PC-9 (cell line): ENCODE data around the gene DNMT3B. TPM values are rescaled to one million over a fixed set of nuclear protein-coding genes. Genes with fewer than 3 reads are reported as not detected.

Experiments
- BruUV-seq: library from RNA; stranded (reverse); fragments of 400-500 nt; replicated peaks from 2 replicates; lab custom pipeline; 2021; lab: Mats Ljungman, UMichigan
- CTCF ChIA-PET: fragments of 300-600 bp; sonication (Branson Sonifier 250); formaldehyde crosslinking; loops from one replicate; lab custom pipeline; 2022; ENCODE audit warnings: antibody characterized with exemption; lab: Charles Lee
- POLR2A ChIA-PET: fragments of 300-600 bp; sonication (Branson Sonifier 250); formaldehyde crosslinking; loops from one replicate; lab custom pipeline; 2022; ENCODE audit warnings: antibody characterized with exemption; ENCODE audit not compliant: unreplicated experiment; lab: Charles Lee
- DNase-seq, 2 experiments: peaks; one replicate each; pipeline versions ENCODE4 v3.0.0 to v3.0.0-alpha.2; 2015 to 2022; ENCODE audit warnings: mixed read lengths in 1 of 2
- H2AFZ ChIP-seq: fragments of 200-600 bp; sonication (generic); 2 replicates; pipeline ENCODE4 v1.8.1; 2017; ENCODE audit warnings: antibody characterized with exemption
- H3F3A ChIP-seq: fragments of 200-600 bp; sonication (generic); 2 replicates; pipeline ENCODE4 v1.8.1; 2017; ENCODE audit warnings: antibody characterized with exemption, mild to moderate bottlenecking, low read depth; ENCODE audit not compliant: insufficient read depth
- H3K27ac ChIP-seq: fragments of 200-600 bp; sonication (generic); 2 replicates; pipeline ENCODE4 v1.6.1; 2016; ENCODE audit warnings: mixed run types
- H3K27me3 ChIP-seq: fragments of 200-600 bp; sonication (generic); 2 replicates; pipeline ENCODE4 v1.6.1; 2016; ENCODE audit warnings: low read depth, mixed run types; ENCODE audit not compliant: insufficient read depth
- H3K36me3 ChIP-seq: fragments of 200-600 bp; sonication (generic); 2 replicates; pipeline ENCODE4 v1.6.1; 2016; ENCODE audit warnings: low read depth, mixed run types
- H3K4me1 ChIP-seq: fragments of 200-600 bp; sonication (generic); replicated peaks from 2 replicates; pipeline ENCODE4 v1.6.1; 2016; ENCODE audit warnings: mixed run types; ENCODE audit not compliant: insufficient read depth
- H3K4me2 ChIP-seq: fragments of 200-600 bp; sonication (generic); 2 replicates; pipeline ENCODE4 v1.6.1; 2017; ENCODE audit warnings: mixed run types
- H3K4me3 ChIP-seq: fragments of 200-600 bp; sonication (generic); 2 replicates; pipeline ENCODE4 v1.6.1; 2016; ENCODE audit warnings: mixed run types
- H3K79me2 ChIP-seq: fragments of 200-600 bp; sonication (generic); 2 replicates; pipeline ENCODE4 v1.6.1; 2017; ENCODE audit warnings: low read depth, mixed run types
- H3K9me2 ChIP-seq: fragments of 200-600 bp; sonication (generic); 2 replicates; pipeline ENCODE4 v1.8.1; 2017; ENCODE audit warnings: mild to moderate bottlenecking; ENCODE audit not compliant: insufficient read depth
- H3K9me3 ChIP-seq: fragments of 200-600 bp; sonication (generic); 2 replicates; pipeline ENCODE4 v1.8.1; 2016; ENCODE audit warnings: low read depth; ENCODE audit not compliant: insufficient read depth
- H4K20me1 ChIP-seq: fragments of 200-600 bp; sonication (generic); 2 replicates; pipeline ENCODE4 v1.8.1; 2017; ENCODE audit not compliant: insufficient read depth
- CTCF ChIP-seq: fragments of 200-600 bp; sonication (generic); conservative IDR thresholded peaks from 2 replicates; pipeline ENCODE4 v1.6.1; 2017; ENCODE audit warnings: mixed run types, antibody characterized with exemption, mild to moderate bottlenecking, moderate library complexity
- EZH2 ChIP-seq: fragments of 200-600 bp; sonication (generic); IDR thresholded peaks from 2 replicates; pipeline ENCODE4 v1.8.0; 2017; ENCODE audit warnings: antibody characterized with exemption, low read depth
- intact Hi-C: fragments of 100-400 bp; cut with micrococcal nuclease; formaldehyde crosslinking; loops from one replicate; pipeline ENCODE4 v1.10.0; 2022; ENCODE audit not compliant: unreplicated experiment
- total RNA-seq: library from RNA; stranded (reverse); gene quantifications from 2 replicates; pipeline ENCODE4 v1.2.3, GENCODE V29; 2021

DNMT3B gene
- total RNA-seq, 1 experiment from 2014 or later = 8.0 TPM

GRCh38 chr20:32751702-32752457 is 10.3 kb upstream of the DNMT3B start:
- intact Hi-C loops = no loop called here
- Histone ChIP-seq H3K9me2 (no peaks in the 10 kb centered on the region), H3K27me3 (no peaks in the 10 kb centered on the region), H3K4me3 (no peak overlapping the region), H2AFZ (no peak overlapping the region), H3K9me3 (no peaks in the 10 kb centered on the region), H3F3A (peaks cover 8% of the 10 kb centered on the region; the same call in 1 of the 2 replicates), H4K20me1 (no peaks in the 10 kb centered on the region), H3K4me1 (peaks cover 8% of the 10 kb centered on the region), H3K4me2 (no peak overlapping the region), H3K79me2 (no peaks in the 10 kb centered on the region), H3K27ac (no peak overlapping the region), H3K36me3 (no peaks in the 10 kb centered on the region)
- CTCF ChIA-PET = no interaction called here
- BruUV-seq = no TSS peak
- POLR2A ChIA-PET = no interaction called here
- DNase-seq = no peak
- no peak for TF ChIP-seq EZH2
- TF ChIP-seq CTCF = no peak

- H2AFZ ChIP-seq = no peak overlapping the region
- H3F3A ChIP-seq = peaks cover 7% of the 10 kb centered on the region; the same call in 1 of the 2 replicates
- no peak overlapping the region for H3K4me3 ChIP-seq
- H4K20me1 ChIP-seq = no peaks in the 10 kb centered on the region
- no peak for TF ChIP-seq EZH2
- TF ChIP-seq CTCF = no peak
- no peaks in the 10 kb centered on the region for H3K36me3 ChIP-seq
- H3K4me1 ChIP-seq = peaks cover 6% of the 10 kb centered on the region
- intact Hi-C loops = no loop called here
- DNase-seq = no peak
- no peak overlapping the region for H3K4me2 ChIP-seq
- H3K27ac ChIP-seq = no peak overlapping the region
- no TSS peak for BruUV-seq
- POLR2A ChIA-PET = no interaction called here
- no peaks in the 10 kb centered on the region for H3K9me2 ChIP-seq
- no peaks in the 10 kb centered on the region for H3K79me2 ChIP-seq
- CTCF ChIA-PET = no interaction called here
- H3K9me3 ChIP-seq = no peaks in the 10 kb centered on the region
- no peaks in the 10 kb centered on the region for H3K27me3 ChIP-seq
Measured at GRCh38 chr20:32752458-32753250, 9.5 kb upstream of the DNMT3B start.

- H3K4me2 ChIP-seq = no peak overlapping the region
- H2AFZ ChIP-seq = no peak overlapping the region
- no peaks in the 10 kb centered on the region for H4K20me1 ChIP-seq
- intact Hi-C loops = no loop called here
- no TSS peak for BruUV-seq
- H3K79me2 ChIP-seq = no peaks in the 10 kb centered on the region
- H3K4me1 ChIP-seq = peaks cover 6% of the 10 kb centered on the region
- no peaks in the 10 kb centered on the region for H3K27me3 ChIP-seq
- H3F3A ChIP-seq = peaks cover 7% of the 10 kb centered on the region; the same call in 1 of the 2 replicates
- H3K4me3 ChIP-seq = no peak overlapping the region
- DNase-seq = no peak
- no peak overlapping the region for H3K27ac ChIP-seq
- no peaks in the 10 kb centered on the region for H3K36me3 ChIP-seq
- CTCF ChIA-PET = interaction anchor here (0.6 kb wide), 1 partner anchor 293 kb away, joined by 6 read pairs; no protein-coding TSS in a partner anchor
- no peaks in the 10 kb centered on the region for H3K9me3 ChIP-seq
- POLR2A ChIA-PET = no interaction called here
- TF ChIP-seq CTCF (no peak), EZH2 (no peak)
- H3K9me2 ChIP-seq = no peaks in the 10 kb centered on the region
Measured at GRCh38 chr20:32753731-32754130, 8.5 kb upstream of the DNMT3B start.
